ENCODE results near the gene APOB.

Gene APOB

DNA sequence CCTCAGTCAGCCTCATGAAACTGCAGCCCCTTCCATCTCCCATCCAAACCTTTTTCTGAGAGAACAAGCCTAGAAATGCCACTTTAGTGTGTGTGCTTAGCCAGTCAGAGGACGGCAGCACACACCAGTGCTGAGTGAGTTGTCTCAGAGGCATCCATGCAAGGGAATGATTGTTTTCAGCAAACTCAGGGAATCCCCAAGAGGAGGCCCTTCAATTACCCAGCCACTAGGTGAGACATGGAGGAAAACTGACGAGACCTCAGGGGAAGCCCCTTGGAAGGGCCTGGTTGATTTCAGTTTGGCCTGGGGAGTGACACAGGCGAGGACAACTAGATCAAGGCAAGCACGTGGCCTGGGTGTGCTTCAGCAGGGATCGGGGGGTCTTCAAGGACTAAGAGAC lies 49.7 kb downstream of the APOB start:
- TF ChIP-seq, protein P1, sequence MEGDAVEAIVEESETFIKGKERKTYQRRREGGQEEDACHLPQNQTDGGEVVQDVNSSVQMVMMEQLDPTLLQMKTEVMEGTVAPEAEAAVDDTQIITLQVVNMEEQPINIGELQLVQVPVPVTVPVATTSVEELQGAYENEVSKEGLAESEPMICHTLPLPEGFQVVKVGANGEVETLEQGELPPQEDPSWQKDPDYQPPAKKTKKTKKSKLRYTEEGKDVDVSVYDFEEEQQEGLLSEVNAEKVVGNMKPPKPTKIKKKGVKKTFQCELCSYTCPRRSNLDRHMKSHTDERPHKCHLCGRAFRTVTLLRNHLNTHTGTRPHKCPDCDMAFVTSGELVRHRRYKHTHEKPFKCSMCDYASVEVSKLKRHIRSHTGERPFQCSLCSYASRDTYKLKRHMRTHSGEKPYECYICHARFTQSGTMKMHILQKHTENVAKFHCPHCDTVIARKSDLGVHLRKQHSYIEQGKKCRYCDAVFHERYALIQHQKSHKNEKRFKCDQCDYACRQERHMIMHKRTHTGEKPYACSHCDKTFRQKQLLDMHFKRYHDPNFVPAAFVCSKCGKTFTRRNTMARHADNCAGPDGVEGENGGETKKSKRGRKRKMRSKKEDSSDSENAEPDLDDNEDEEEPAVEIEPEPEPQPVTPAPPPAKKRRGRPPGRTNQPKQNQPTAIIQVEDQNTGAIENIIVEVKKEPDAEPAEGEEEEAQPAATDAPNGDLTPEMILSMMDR (IDR thresholded peaks at IDR 0.05; ENCODE audit: low read length, missing control alignments), result no peak
- H3K4me3 ChIP-seq (replicated peaks; ENCODE audit: low read depth, low read length), result no peak overlapping the region
- DNase-seq (ENCODE audit: low read depth), result no peak

DNA sequence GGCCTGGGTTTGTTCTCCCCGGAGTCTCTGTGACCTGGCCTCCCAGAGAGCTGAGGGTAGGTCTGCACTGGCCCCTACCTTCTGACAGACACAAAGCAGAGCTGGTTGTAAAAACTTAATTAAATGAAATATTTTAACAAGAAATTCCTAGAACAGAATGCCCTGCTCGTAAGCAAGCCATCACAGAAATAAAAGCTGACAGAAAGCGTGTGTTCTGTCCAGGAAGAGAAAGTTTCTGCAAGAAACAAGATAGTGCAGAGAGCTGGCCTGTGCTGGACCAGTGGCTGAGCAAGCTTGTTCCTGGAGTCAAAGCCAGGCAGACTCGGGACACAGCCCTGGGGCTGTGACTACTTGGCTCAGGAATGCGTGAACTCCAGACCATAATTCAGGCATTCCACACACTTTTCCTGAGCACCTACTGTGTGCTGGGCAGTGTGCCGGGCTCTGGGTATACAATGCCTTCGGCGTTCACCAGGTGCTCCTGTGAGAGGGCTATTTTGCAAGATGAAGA lies 51.6 kb downstream of the APOB start:
- H3K4me3 ChIP-seq (replicated peaks; ENCODE audit: low read depth, low read length), result no peak overlapping the region
- no peak for DNase-seq (ENCODE audit: low read depth)
- TF ChIP-seq, protein P1 (IDR thresholded peaks at IDR 0.05; ENCODE audit: low read length, missing control alignments), result no peak

DNA sequence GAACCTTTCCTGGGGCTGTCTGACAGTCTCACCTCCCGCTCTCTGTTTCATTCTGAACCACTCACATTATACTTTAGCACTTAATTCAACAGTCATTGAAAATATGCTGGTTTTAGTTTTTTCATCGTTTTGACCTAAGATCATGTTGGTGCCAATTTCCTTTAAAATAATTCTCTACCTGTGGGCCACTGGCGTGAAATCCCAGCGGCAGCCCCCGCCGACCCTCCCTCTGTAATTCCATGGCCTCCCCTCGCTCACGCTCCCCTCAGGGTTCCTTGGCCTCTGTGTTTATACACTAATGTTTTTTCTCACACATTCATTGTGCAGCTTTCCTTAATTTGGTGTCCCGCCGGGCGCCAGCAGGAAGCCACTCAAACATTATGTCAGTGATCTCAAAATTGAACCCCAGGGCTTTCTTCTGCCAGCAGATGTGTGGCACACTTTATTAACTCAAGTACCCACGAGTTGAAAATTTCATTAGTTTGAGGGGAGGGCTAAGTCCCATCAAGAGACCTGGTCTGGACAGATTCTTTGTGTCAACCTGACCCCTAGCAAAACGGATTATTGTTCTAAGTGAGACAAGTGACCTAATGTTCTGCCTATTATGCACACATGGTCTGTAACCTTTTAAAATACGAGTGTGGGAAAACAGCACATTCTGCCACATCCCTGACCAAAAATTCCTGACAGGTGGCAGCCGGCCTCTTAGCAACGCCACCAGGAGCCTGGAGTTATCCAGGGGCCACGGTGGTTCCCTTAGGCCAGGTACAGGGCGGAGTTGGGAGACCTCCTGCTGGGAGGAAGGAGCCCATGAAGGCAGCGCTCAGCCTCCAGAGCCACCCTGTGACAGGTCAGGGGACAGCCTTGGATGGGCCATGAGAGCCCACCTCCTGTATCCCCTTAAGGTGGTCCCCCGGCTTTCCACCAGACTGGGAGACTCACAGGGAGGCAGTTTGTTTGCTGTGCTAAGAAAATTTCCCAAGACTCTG lies 53.1 kb downstream of the APOB start:
- TF ChIP-seq, protein P1 (IDR thresholded peaks at IDR 0.05; ENCODE audit: low read length, missing control alignments), result no peak
- no peak overlapping the region for H3K4me3 ChIP-seq (replicated peaks; ENCODE audit: low read depth, low read length)
- DNase-seq (ENCODE audit: low read depth), result no peak

DNA sequence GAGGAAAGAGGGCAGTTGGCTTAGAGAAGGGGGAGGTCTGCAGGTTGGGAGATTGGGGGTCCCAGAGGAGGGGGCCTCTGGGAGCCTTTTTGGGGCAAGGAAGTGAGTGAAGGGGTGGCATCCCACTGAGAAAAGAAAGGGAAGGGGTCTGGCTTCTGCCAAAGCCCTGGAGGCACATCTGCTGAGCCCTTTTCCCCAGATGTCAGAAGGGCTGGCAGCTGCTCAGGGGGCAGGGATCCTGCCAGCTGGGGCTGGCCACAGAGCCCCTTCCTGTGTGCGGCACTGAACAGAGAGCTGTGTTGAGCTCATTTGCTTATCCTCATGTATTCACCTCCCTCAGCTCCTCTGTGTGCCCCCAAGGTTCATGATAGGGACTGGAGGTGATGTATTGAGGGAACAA lies 54.5 kb downstream of the APOB start:
- TF ChIP-seq, protein P1 (IDR thresholded peaks at IDR 0.05; ENCODE audit: low read length, missing control alignments), result no peak
- no peak for DNase-seq (ENCODE audit: low read depth)
- H3K4me3 ChIP-seq (replicated peaks; ENCODE audit: low read depth, low read length), result no peak overlapping the region

DNA sequence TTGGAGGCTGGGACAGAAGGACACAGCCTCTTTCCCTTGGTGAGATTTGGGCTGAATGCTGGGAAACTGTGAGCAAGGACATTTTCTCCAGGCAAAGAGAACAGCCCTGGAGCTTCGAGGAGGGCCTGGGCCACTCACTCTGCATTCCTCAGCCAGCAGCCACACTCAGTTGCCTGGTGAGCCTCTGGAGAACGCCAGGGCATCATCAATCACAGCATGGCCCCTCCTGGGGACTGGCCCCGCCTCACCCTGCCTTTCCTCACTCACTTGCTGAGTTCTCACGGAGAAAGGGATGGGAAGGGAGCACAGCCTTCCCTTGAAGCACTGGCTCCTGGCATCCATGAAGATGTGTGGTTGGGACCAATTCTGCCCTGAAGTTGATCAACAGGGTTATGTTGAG lies 55.0 kb downstream of the APOB start:
- TF ChIP-seq, protein P1 (IDR thresholded peaks at IDR 0.05; ENCODE audit: low read length, missing control alignments), result no peak
- DNase-seq (ENCODE audit: low read depth), result no peak
- H3K4me3 ChIP-seq (replicated peaks; ENCODE audit: low read depth, low read length), result no peak overlapping the region

DNA sequence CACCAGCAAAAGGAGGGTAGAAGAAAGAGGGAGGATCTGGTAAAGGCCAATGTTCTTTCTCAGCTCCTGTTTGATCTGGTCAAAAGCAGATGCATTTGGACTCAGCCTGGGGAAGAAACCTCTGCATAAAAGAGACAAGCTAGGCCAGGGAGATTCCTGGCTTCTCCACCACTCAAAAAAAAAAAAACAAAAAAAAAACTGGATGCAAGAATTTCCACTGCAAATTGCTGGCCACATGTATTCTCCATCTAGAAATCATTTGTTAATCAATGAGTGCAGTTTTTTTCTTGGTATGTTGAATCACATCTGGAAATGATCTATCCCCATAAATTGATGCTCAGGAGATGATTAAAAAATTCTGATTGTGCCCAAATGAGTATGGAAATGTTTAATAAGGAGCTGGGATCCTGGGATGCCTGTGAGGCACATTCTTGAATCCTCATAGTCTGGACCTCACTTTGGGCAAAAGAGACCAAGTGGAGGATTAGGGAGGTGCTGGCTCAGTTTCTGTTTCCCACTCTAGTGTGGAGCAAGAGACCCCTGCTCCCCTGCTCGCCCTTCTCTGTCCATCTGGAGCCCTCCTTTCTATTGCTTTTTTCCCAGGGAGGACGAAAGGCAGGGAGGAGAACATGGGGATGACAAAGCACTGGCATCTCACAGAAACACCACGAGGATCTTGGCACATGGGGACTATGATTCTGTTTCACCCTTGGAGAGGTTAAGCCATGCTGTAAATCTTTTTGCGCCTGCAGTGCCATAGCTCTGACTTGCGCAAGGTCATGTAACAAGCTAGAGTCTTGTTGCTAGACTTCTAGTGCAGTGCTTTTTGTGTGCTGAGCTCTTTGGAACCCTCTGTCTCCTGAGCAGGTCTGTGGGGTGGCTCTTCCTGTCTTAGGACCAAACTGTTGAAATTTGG lies 57.6 kb downstream of the APOB start:
- TF ChIP-seq, protein P1 (IDR thresholded peaks at IDR 0.05; ENCODE audit: low read length, missing control alignments), result no peak
- no peak overlapping the region for H3K4me3 ChIP-seq (replicated peaks; ENCODE audit: low read depth, low read length)
- no peak for DNase-seq (ENCODE audit: low read depth)

Data from fibroblast of pulmonary artery (primary cell).